GM19328 (cell line): ENCODE data around the gene GDF3.
"Not testable (repeated sequence)": the region's sequence is repeated elsewhere in the genome, so short reads cannot be mapped to it uniquely, and the experiment has no call there.

Source experiments
- ATAC-seq: cut with Tn5 transposase; IDR thresholded peaks from one replicate; pipeline ENCODE4 v1.9.1; 2021; ENCODE audit warnings: mild to moderate bottlenecking, moderate library complexity; ENCODE audit not compliant: unreplicated experiment

Gene GDF3

GRCh38 chr12:7695566-7696197 is at the start of gene GDF3:
Gene GDF3, minus strand, starts transcription at chr12:7695775. Its CDS starts 47 bp downstream, at chr12:7695728.
- ATAC-seq: no peak

GRCh38 chr12:7732993-7733392 is 37.4 kb upstream of the GDF3 start:
- ATAC-seq: no peak

- no peak for ATAC-seq
These were observed 35.9 kb upstream of the GDF3 start for GRCh38 chr12:7731486-7731885.

GRCh38 chr12:7730984-7731383 is 35.4 kb upstream of the GDF3 start:
- ATAC-seq: not testable (repeated sequence)

- no peak for ATAC-seq
These were observed 34.2 kb upstream of the GDF3 start for GRCh38 chr12:7729746-7730145.

GRCh38 chr12:7723926-7724325 is 28.4 kb upstream of the GDF3 start:
- ATAC-seq: no peak

- ATAC-seq: no peak
These were observed 24.6 kb upstream of the GDF3 start for GRCh38 chr12:7719946-7720730.

GRCh38 chr12:7716381-7716780 is 20.8 kb upstream of the GDF3 start:
- no peak for ATAC-seq

- no peak for ATAC-seq
These were observed 17.4 kb upstream of the GDF3 start for GRCh38 chr12:7712841-7713442.

- ATAC-seq: no peak
These were observed 15.6 kb upstream of the GDF3 start, which contains the start of gene DPPA3 for GRCh38 chr12:7711133-7711532. Gene DPPA3, plus strand, starts transcription at chr12:7711433. Its CDS starts 138 bp downstream, at chr12:7711571.

- no peak for ATAC-seq
These were observed 14.5 kb upstream of the GDF3 start for GRCh38 chr12:7709969-7710675.

- no peak for ATAC-seq
These were observed 10.3 kb upstream of the GDF3 start for GRCh38 chr12:7705846-7706245.

- no peak for ATAC-seq
These were observed 376 bp downstream of the GDF3 start for GRCh38 chr12:7695237-7695560.

- no peak for ATAC-seq
These were observed 879 bp downstream of the GDF3 start for GRCh38 chr12:7694556-7695236.

GRCh38 chr12:7693793-7694192 is 1.8 kb downstream of the GDF3 start:
- no peak for ATAC-seq

- no peak for ATAC-seq
These were observed 14.0 kb downstream of the GDF3 start for GRCh38 chr12:7681535-7681934.

GRCh38 chr12:7679251-7680045 is 16.1 kb downstream of the GDF3 start:
- ATAC-seq: no peak

GRCh38 chr12:7678744-7679143 is 16.8 kb downstream of the GDF3 start:
- no peak for ATAC-seq

GRCh38 chr12:7677432-7677888 is 18.1 kb downstream of the GDF3 start:
- not testable (repeated sequence) for ATAC-seq

GRCh38 chr12:7675455-7675854 is 20.1 kb downstream of the GDF3 start:
- ATAC-seq: not testable (repeated sequence)
